ENCODE results near the gene UBE2I.

Gene UBE2I

GRCh38 chr16:1310832-1311200 is 1.4 kb downstream of the UBE2I start:
- peak overlapping the region; percentile 93 for H3K4me3 ChIP-seq (ENCODE audit: low read depth, low read length)
- TF ChIP-seq CTCF (IDR thresholded peaks at IDR 0.05; ENCODE audit: insufficient read depth, low read depth, low read length, missing control alignments) = no peak
- DNase-seq (ENCODE audit: low read depth) = peak; percentile 54

GRCh38 chr16:1311212-1311737 is 1.8 kb downstream of the UBE2I start:
- peak; percentile 3 for DNase-seq (ENCODE audit: low read depth)
- H3K4me3 ChIP-seq (ENCODE audit: low read depth, low read length) = peak overlapping the region; percentile 93
- TF ChIP-seq CTCF (IDR thresholded peaks at IDR 0.05; ENCODE audit: insufficient read depth, low read depth, low read length, missing control alignments) = no peak

GRCh38 chr16:1311738-1312466 is 2.5 kb downstream of the UBE2I start:
- H3K4me3 ChIP-seq (ENCODE audit: low read depth, low read length) = peak overlapping the region; percentile 93
- no peak for TF ChIP-seq CTCF (IDR thresholded peaks at IDR 0.05; ENCODE audit: insufficient read depth, low read depth, low read length, missing control alignments)
- peak; percentile 4 for DNase-seq (ENCODE audit: low read depth)

GRCh38 chr16:1312467-1312816 is 3.0 kb downstream of the UBE2I start:
- no peak for TF ChIP-seq CTCF (IDR thresholded peaks at IDR 0.05; ENCODE audit: insufficient read depth, low read depth, low read length, missing control alignments)
- no peak overlapping the region for H3K4me3 ChIP-seq (ENCODE audit: low read depth, low read length)
- DNase-seq (ENCODE audit: low read depth) = peak; percentile 1

- peak; percentile 0 for DNase-seq (ENCODE audit: low read depth)
- no peak overlapping the region for H3K4me3 ChIP-seq (ENCODE audit: low read depth, low read length)
- no peak for TF ChIP-seq CTCF (IDR thresholded peaks at IDR 0.05; ENCODE audit: insufficient read depth, low read depth, low read length, missing control alignments)
These were observed 3.5 kb downstream of the UBE2I start for GRCh38 chr16:1312903-1313302.

- H3K4me3 ChIP-seq (ENCODE audit: low read depth, low read length) = no peak overlapping the region
- peak; percentile 1 for DNase-seq (ENCODE audit: low read depth)
- no peak for TF ChIP-seq CTCF (IDR thresholded peaks at IDR 0.05; ENCODE audit: insufficient read depth, low read depth, low read length, missing control alignments)
These were observed 4.4 kb downstream of the UBE2I start for GRCh38 chr16:1313721-1314369.

Data from GM12865 (cell line).